SK-N-MC (cell line): ENCODE measurements around the gene OVOL2.
"Not testable (repeated sequence)": the region's sequence is repeated elsewhere in the genome, so short reads cannot be mapped to it uniquely, and the experiment has no call there.

Experiments
- DNase-seq: peaks from one replicate; pipeline ENCODE4 v3.0.0-alpha.2; 2011; ENCODE audit warnings: low read depth, low spot score
- H3K27ac ChIP-seq: fragments of 200-600 bp; sonication (generic); 2 replicates; pipeline ENCODE4 v1.5.1; 2016; ENCODE audit warnings: mixed run types
- H3K36me3 ChIP-seq: fragments of 200-600 bp; sonication (generic); 2 replicates; pipeline ENCODE4 v1.6.1; 2017; ENCODE audit warnings: antibody characterized with exemption, low read length, mixed read lengths; ENCODE audit not compliant: insufficient read depth
- H3K4me3 ChIP-seq: fragments of 200-600 bp; sonication (generic); 2 replicates; pipeline ENCODE4 v1.5.1; 2016
- H3K9ac ChIP-seq: fragments of 200-600 bp; sonication (generic); 2 replicates; pipeline ENCODE4 v1.8.0; 2017; ENCODE audit warnings: mixed run types, mixed read lengths; ENCODE audit not compliant: insufficient read length
- H3K9me3 ChIP-seq: fragments of 200-600 bp; sonication (generic); 2 replicates; pipeline ENCODE4 v1.6.1; 2017; ENCODE audit warnings: low read depth, mild to moderate bottlenecking, antibody characterized with exemption, low read length, moderate library complexity, mixed read lengths
- EZH2 ChIP-seq: fragments of 200-600 bp; sonication (generic); IDR thresholded peaks from one replicate; pipeline ENCODE4 v1.6.1; 2017; ENCODE audit warnings: antibody characterized with exemption
- FOXP2 ChIP-seq: optimal IDR thresholded peaks from 2 replicates; pipeline ENCODE3; 2011; ENCODE audit warnings: mild to moderate bottlenecking, moderate library complexity; ENCODE audit not compliant: insufficient read depth; ENCODE audit errors: extremely low read length, control extremely low read depth
- POLR2AphosphoS5 ChIP-seq: IDR thresholded peaks from 2 replicates; pipeline ENCODE4 v1.6.1; 2012; ENCODE audit warnings: mild to moderate bottlenecking, low read depth, low read length, borderline replicate concordance

The OVOL2 gene

GRCh38 chr20:18046535-18046934 lies 11.2 kb downstream of the OVOL2 start:
- Histone ChIP-seq H3K36me3 (no peaks in the 10 kb centered on the region), H3K4me3 (no peak overlapping the region), H3K27ac (no peak overlapping the region), H3K9me3 (no peaks in the 10 kb centered on the region), H3K9ac (no peak overlapping the region)
- TF ChIP-seq FOXP2 (no peak), EZH2 (no peak), POLR2AphosphoS5 (no peak)
- DNase-seq: no peak

- H3K9me3 ChIP-seq: no peaks in the 10 kb centered on the region
- H3K36me3 ChIP-seq: no peaks in the 10 kb centered on the region
- DNase-seq: no peak
- TF ChIP-seq POLR2AphosphoS5 (no peak), FOXP2 (no peak), EZH2 (no peak)
- H3K4me3 ChIP-seq: no peak overlapping the region
- H3K27ac ChIP-seq: no peak overlapping the region
- no peak overlapping the region for H3K9ac ChIP-seq
Observed at GRCh38 chr20:18042229-18042628, 15.5 kb downstream of the OVOL2 start.

- no peak for DNase-seq
- H3K36me3 ChIP-seq: no peaks in the 10 kb centered on the region
- H3K9ac ChIP-seq: no peak overlapping the region
- H3K9me3 ChIP-seq: no peaks in the 10 kb centered on the region
- H3K27ac ChIP-seq: no peak overlapping the region
- TF ChIP-seq POLR2AphosphoS5: no peak
- TF ChIP-seq FOXP2: no peak
- no peak for TF ChIP-seq EZH2
- no peak overlapping the region for H3K4me3 ChIP-seq
Observed at GRCh38 chr20:18041462-18041861, 16.3 kb downstream of the OVOL2 start.

- TF ChIP-seq EZH2 (no peak), FOXP2 (no peak), POLR2AphosphoS5 (no peak)
- Histone ChIP-seq H3K9ac (no peak overlapping the region), H3K9me3 (no peaks in the 10 kb centered on the region), H3K27ac (no peak overlapping the region), H3K36me3 (no peaks in the 10 kb centered on the region), H3K4me3 (no peak overlapping the region)
- DNase-seq: no peak
Observed at GRCh38 chr20:18039063-18039462, 18.7 kb downstream of the OVOL2 start.

- no peaks in the 10 kb centered on the region for H3K9me3 ChIP-seq
- H3K9ac ChIP-seq: no peak overlapping the region
- no peaks in the 10 kb centered on the region for H3K36me3 ChIP-seq
- no peak overlapping the region for H3K27ac ChIP-seq
- TF ChIP-seq FOXP2 (no peak), EZH2 (no peak), POLR2AphosphoS5 (no peak)
- DNase-seq: no peak
- H3K4me3 ChIP-seq: no peak overlapping the region
Observed at GRCh38 chr20:18034039-18034438, 23.7 kb downstream of the OVOL2 start.

- Histone ChIP-seq H3K36me3 (no peaks in the 10 kb centered on the region), H3K4me3 (no peak overlapping the region), H3K9me3 (no peaks in the 10 kb centered on the region), H3K27ac (no peak overlapping the region), H3K9ac (no peak overlapping the region)
- TF ChIP-seq EZH2 (no peak), FOXP2 (no peak), POLR2AphosphoS5 (no peak)
- no peak for DNase-seq
Observed at GRCh38 chr20:18032977-18033892, 24.5 kb downstream of the OVOL2 start.

GRCh38 chr20:18031888-18032509 lies 25.7 kb downstream of the OVOL2 start:
- Histone ChIP-seq H3K4me3 (no peak overlapping the region), H3K27ac (no peak overlapping the region), H3K9ac (no peak overlapping the region), H3K9me3 (no peaks in the 10 kb centered on the region), H3K36me3 (no peaks in the 10 kb centered on the region)
- no peak for DNase-seq
- no peak for TF ChIP-seq POLR2AphosphoS5
- no peak for TF ChIP-seq EZH2
- TF ChIP-seq FOXP2: no peak

GRCh38 chr20:18031050-18031449 lies 26.7 kb downstream of the OVOL2 start:
- Histone ChIP-seq H3K36me3 (no peaks in the 10 kb centered on the region), H3K27ac (no peak overlapping the region), H3K9me3 (no peaks in the 10 kb centered on the region), H3K4me3 (no peak overlapping the region), H3K9ac (no peak overlapping the region)
- no peak for TF ChIP-seq EZH2
- TF ChIP-seq FOXP2: no peak
- no peak for TF ChIP-seq POLR2AphosphoS5
- DNase-seq: no peak

- H3K9me3 ChIP-seq: no peaks in the 10 kb centered on the region
- no peak overlapping the region for H3K4me3 ChIP-seq
- H3K36me3 ChIP-seq: no peaks in the 10 kb centered on the region
- DNase-seq: no peak
- no peak overlapping the region for H3K27ac ChIP-seq
- no peak overlapping the region for H3K9ac ChIP-seq
- TF ChIP-seq EZH2: no peak
- TF ChIP-seq FOXP2: no peak
- TF ChIP-seq POLR2AphosphoS5: no peak
Observed at GRCh38 chr20:18030020-18030419, 27.7 kb downstream of the OVOL2 start.

GRCh38 chr20:18027011-18027410 lies 30.7 kb downstream of the OVOL2 start:
- H3K27ac ChIP-seq, H3K4me3 ChIP-seq, H3K36me3 ChIP-seq, H3K9me3 ChIP-seq, DNase-seq, H3K9ac ChIP-seq: not testable (repeated sequence)
